H9 (cell line): ENCODE data around the gene KCNK10. TPM values are rescaled to one million over a fixed set of nuclear protein-coding genes. Genes with fewer than 3 reads are reported as not detected.

Experiments
- DNase-seq: peaks from one replicate; pipeline ENCODE4 v3.0.0-alpha.2; 2017
- H2AFZ ChIP-seq: one replicate; pipeline ENCODE4 v1.6.1; 2013; ENCODE audit warnings: mild to moderate bottlenecking, low read length, control low read depth, moderate library complexity
- H2AK5ac ChIP-seq: 2 replicates; pipeline ENCODE4 v1.6.1; 2013; ENCODE audit warnings: low read length, control low read depth, mixed read lengths; ENCODE audit not compliant: insufficient read length
- H2BK120ac ChIP-seq: one replicate; pipeline ENCODE4 v1.6.1; 2013; ENCODE audit warnings: low read depth, mild to moderate bottlenecking, low read length, control low read depth, inconsistent platforms; ENCODE audit not compliant: poor library complexity, severe bottlenecking
- H2BK12ac ChIP-seq: 2 replicates; pipeline ENCODE4 v1.6.1; 2013; ENCODE audit warnings: low read length, control low read depth, mixed read lengths, low read depth; ENCODE audit not compliant: insufficient read length
- H2BK15ac ChIP-seq: 2 replicates; pipeline ENCODE4 v1.6.1; 2013; ENCODE audit warnings: low read depth, low read length, control low read depth
- H2BK20ac ChIP-seq: one replicate; pipeline ENCODE4 v1.6.1; 2013; ENCODE audit warnings: low read depth, mild to moderate bottlenecking, low read length, control low read depth, inconsistent platforms; ENCODE audit not compliant: poor library complexity, severe bottlenecking
- H2BK5ac ChIP-seq: 2 replicates; pipeline ENCODE4 v1.6.1; 2013; ENCODE audit warnings: low read length, control low read depth, mixed read lengths; ENCODE audit not compliant: insufficient read length
- H3K14ac ChIP-seq: 2 replicates; pipeline ENCODE4 v1.6.1; 2013; ENCODE audit warnings: low read length, control low read depth; ENCODE audit not compliant: insufficient read depth
- H3K18ac ChIP-seq: 2 replicates; pipeline ENCODE4 v1.6.1; 2013; ENCODE audit warnings: low read depth, mild to moderate bottlenecking, mixed read lengths, low read length, control low read depth; ENCODE audit not compliant: insufficient read length
- H3K23ac ChIP-seq: 2 replicates; pipeline ENCODE4 v1.6.1; 2013; ENCODE audit warnings: low read length, control low read depth, mixed read lengths, low read depth; ENCODE audit not compliant: insufficient read length
- H3K23me2 ChIP-seq: 2 replicates; pipeline ENCODE4 v1.6.1; 2013; ENCODE audit warnings: low read depth, mild to moderate bottlenecking, mixed read lengths, low read length, control low read depth; ENCODE audit not compliant: insufficient read length, poor library complexity, severe bottlenecking
- H3K27ac ChIP-seq: 2 replicates; pipeline ENCODE4 v1.5.1; 2013; ENCODE audit warnings: low read length, control low read depth, mixed read lengths, low read depth; ENCODE audit not compliant: insufficient read length
- H3K27me3 ChIP-seq: 2 replicates; pipeline ENCODE4 v1.6.1; 2013; ENCODE audit warnings: low read length, control low read depth, inconsistent platforms; ENCODE audit not compliant: insufficient read depth
- H3K4ac ChIP-seq: 2 replicates; pipeline ENCODE4 v1.6.1; 2013; ENCODE audit warnings: low read depth, mild to moderate bottlenecking, control low read depth, inconsistent platforms, low read length, moderate library complexity
- H3K4me1 ChIP-seq: 2 replicates; pipeline ENCODE4 v1.6.1; 2013; ENCODE audit warnings: low read length, control low read depth, inconsistent platforms; ENCODE audit not compliant: insufficient read depth
- H3K4me2 ChIP-seq: 2 replicates; pipeline ENCODE4 v1.6.1; 2013; ENCODE audit warnings: low read length, control low read depth, mixed read lengths; ENCODE audit not compliant: insufficient read length, insufficient read depth
- H3K56ac ChIP-seq: 2 replicates; pipeline ENCODE4 v1.6.1; 2013; ENCODE audit warnings: low read depth, mild to moderate bottlenecking, mixed read lengths, low read length, control low read depth; ENCODE audit not compliant: insufficient read length
- H3K79me1 ChIP-seq: 2 replicates; pipeline ENCODE4 v1.6.1; 2013; ENCODE audit warnings: low read depth, mild to moderate bottlenecking, moderate library complexity, low read length, control low read depth, inconsistent platforms; ENCODE audit not compliant: insufficient read depth, poor library complexity, severe bottlenecking
- H3K79me2 ChIP-seq: 2 replicates; pipeline ENCODE4 v1.6.1; 2013; ENCODE audit warnings: low read length, control low read depth, inconsistent platforms; ENCODE audit not compliant: insufficient read depth
- H3K9ac ChIP-seq: 2 replicates; pipeline ENCODE4 v1.6.1; 2013; ENCODE audit warnings: low read length, control low read depth, mixed read lengths; ENCODE audit not compliant: insufficient read length; ENCODE audit errors: extremely low read depth
- H3K9me3 ChIP-seq: one replicate; pipeline ENCODE4 v1.6.1; 2013; ENCODE audit warnings: low read depth, low read length, inconsistent platforms; ENCODE audit not compliant: control insufficient read depth
- H3T11ph ChIP-seq: one replicate; pipeline ENCODE4 v1.6.1; 2013; ENCODE audit warnings: mild to moderate bottlenecking, low read length, control low read depth, inconsistent platforms
- H4K20me1 ChIP-seq: one replicate; pipeline ENCODE4 v1.6.1; 2013; ENCODE audit not compliant: control insufficient read depth, insufficient read length, insufficient read depth
- H4K5ac ChIP-seq: 2 replicates; pipeline ENCODE4 v1.6.1; 2013; ENCODE audit warnings: low read depth, mild to moderate bottlenecking, mixed read lengths, low read length, control low read depth; ENCODE audit not compliant: insufficient read length
- H4K8ac ChIP-seq: replicated peaks from 2 replicates; pipeline ENCODE4 v1.6.1; 2013; ENCODE audit warnings: low read length, control low read depth, mixed read lengths, low read depth; ENCODE audit not compliant: insufficient read length
- H4K91ac ChIP-seq: 2 replicates; pipeline ENCODE4 v1.6.1; 2013; ENCODE audit warnings: low read depth, mild to moderate bottlenecking, moderate library complexity, mixed read lengths, low read length, control low read depth; ENCODE audit not compliant: insufficient read length
- H3K27ac Mint-ChIP-seq, 3 experiments: 2 replicates in 2 of 3; 3 replicates in 1 of 3; pipeline ENCODE4 v1.8.0; 2020 to 2021; ENCODE audit warnings: mixed read lengths in 3 of 3, mild to moderate bottlenecking in 1 of 3, moderate library complexity in 1 of 3
- H3K27me3 Mint-ChIP-seq: 2 replicates; pipeline ENCODE4 v1.8.0; 2021; ENCODE audit warnings: low read depth, mild to moderate bottlenecking, moderate library complexity, mixed read lengths
- H3K36me3 Mint-ChIP-seq, 3 experiments: 2 replicates in 2 of 3; 3 replicates in 1 of 3; pipeline ENCODE4 v1.8.0; 2020 to 2021; ENCODE audit warnings: low read depth in 3 of 3, mixed read lengths in 3 of 3; ENCODE audit not compliant: insufficient read depth in 1 of 3
- H3K4me1 Mint-ChIP-seq, 2 experiments: 2 replicates each; pipeline ENCODE4 v1.8.0; 2020; ENCODE audit warnings: mixed read lengths in 2 of 2
- H3K4me3 Mint-ChIP-seq, 2 experiments: 2 replicates in 1 of 2; 3 replicates in 1 of 2; pipeline ENCODE4 v1.8.0; 2020 to 2021; ENCODE audit warnings: mild to moderate bottlenecking in 2 of 2, mixed read lengths in 2 of 2, moderate library complexity in 1 of 2
- H3K9me3 Mint-ChIP-seq, 2 experiments: 2 replicates in 1 of 2; 3 replicates in 1 of 2; pipeline ENCODE4 v1.8.0; 2020; ENCODE audit warnings: mild to moderate bottlenecking in 2 of 2, mixed read lengths in 2 of 2, moderate library complexity in 1 of 2
- WGBS: extraction: QIAGEN DNeasy Blood & Tissue Kit; methylation state at CpG from one replicate; pipeline ENCODE4 v1.1.7; 2013; ENCODE audit warnings: missing lambda C conversion rate, low lambda C conversion rate, mixed read lengths; ENCODE audit not compliant: insufficient read length; ENCODE audit errors: extremely low coverage; 5-methylcytosine and 5-hydroxymethylcytosine counted together
- total RNA-seq: library from RNA; stranded (reverse); gene quantifications from 2 replicates; pipeline ENCODE4 v1.2.1, GENCODE V29; 2021
- TF ChIP-seq, protein P1 (sequence below): fragments of 200-600 bp; sonication (generic); conservative IDR thresholded peaks from 3 replicates; pipeline ENCODE4 v1.8.0; 2021; ENCODE audit warnings: antibody characterized with exemption, mild to moderate bottlenecking

KCNK10 gene
- total RNA-seq, 1 experiment from 2014 or later: 0.33 TPM

DNA sequence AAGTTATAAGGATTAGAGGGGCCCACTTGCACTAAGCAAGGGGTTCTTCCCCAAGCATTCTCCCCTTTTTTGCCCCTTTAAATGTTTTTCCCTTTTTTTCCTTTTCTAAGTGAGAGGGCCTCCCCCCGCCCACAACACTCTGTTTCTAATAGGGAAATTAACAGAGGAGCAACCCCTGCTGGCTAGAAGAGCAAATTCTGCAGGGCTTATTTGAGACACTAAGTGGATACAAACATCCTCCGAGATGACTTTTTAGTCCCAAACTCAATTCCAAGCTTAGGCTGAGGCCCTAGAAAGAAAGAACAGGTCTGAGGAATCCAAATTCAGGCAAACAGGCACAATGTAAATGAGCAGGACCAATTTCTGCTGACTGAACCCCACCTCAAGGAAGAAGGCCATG is 179.3 kb downstream of the KCNK10 start:
- no peak overlapping the region for H2BK12ac ChIP-seq
- H3K23ac ChIP-seq: no peak overlapping the region
- H4K5ac ChIP-seq: no peak overlapping the region
- H3K4me2 ChIP-seq: no peak overlapping the region
- H4K20me1 ChIP-seq: no peaks in the 10 kb centered on the region
- no peak overlapping the region for H4K91ac ChIP-seq
- no peak overlapping the region for H3T11ph ChIP-seq
- WGBS: no CpG with 5 or more reads among the region's 2 CpGs
- H2BK20ac ChIP-seq: no peak overlapping the region
- Mint-ChIP-seq H3K27me3 (peaks cover 2% of the 10 kb centered on the region), H3K4me3 (no peak overlapping the region), H3K27ac (no peak overlapping the region), H3K36me3 (no peaks in the 10 kb centered on the region), H3K4me1 (0 out of 4 replicates have a peak, but pooled peaks cover 0 to 2% of the 10 kb centered on the region in 2 experiments), H3K9me3 (no peaks in the 10 kb centered on the region; a peak in 1 of 5 replicates)
- no peak for DNase-seq
- no peak overlapping the region for H3K56ac ChIP-seq
- no peak overlapping the region for H3K18ac ChIP-seq
- H3K27ac ChIP-seq: no peak overlapping the region
- H3K14ac ChIP-seq: no peak overlapping the region
- no peak overlapping the region for H4K8ac ChIP-seq
- no peaks in the 10 kb centered on the region for H3K79me2 ChIP-seq
- H3K9me3 ChIP-seq: no peaks in the 10 kb centered on the region
- H2BK120ac ChIP-seq: no peak overlapping the region
- H3K4ac ChIP-seq: no peak overlapping the region
- no peak overlapping the region for H2AK5ac ChIP-seq
- no peak overlapping the region for H2AFZ ChIP-seq
- no peaks in the 10 kb centered on the region for H3K23me2 ChIP-seq
- H2BK15ac ChIP-seq: no peak overlapping the region
- no peaks in the 10 kb centered on the region for H3K4me1 ChIP-seq
- no peak overlapping the region for H2BK5ac ChIP-seq
- H3K9ac ChIP-seq: no peak overlapping the region
- TF ChIP-seq, protein P1, sequence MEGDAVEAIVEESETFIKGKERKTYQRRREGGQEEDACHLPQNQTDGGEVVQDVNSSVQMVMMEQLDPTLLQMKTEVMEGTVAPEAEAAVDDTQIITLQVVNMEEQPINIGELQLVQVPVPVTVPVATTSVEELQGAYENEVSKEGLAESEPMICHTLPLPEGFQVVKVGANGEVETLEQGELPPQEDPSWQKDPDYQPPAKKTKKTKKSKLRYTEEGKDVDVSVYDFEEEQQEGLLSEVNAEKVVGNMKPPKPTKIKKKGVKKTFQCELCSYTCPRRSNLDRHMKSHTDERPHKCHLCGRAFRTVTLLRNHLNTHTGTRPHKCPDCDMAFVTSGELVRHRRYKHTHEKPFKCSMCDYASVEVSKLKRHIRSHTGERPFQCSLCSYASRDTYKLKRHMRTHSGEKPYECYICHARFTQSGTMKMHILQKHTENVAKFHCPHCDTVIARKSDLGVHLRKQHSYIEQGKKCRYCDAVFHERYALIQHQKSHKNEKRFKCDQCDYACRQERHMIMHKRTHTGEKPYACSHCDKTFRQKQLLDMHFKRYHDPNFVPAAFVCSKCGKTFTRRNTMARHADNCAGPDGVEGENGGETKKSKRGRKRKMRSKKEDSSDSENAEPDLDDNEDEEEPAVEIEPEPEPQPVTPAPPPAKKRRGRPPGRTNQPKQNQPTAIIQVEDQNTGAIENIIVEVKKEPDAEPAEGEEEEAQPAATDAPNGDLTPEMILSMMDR: peak; percentile 38; the same call in 1 of the 3 replicates
- no peaks in the 10 kb centered on the region for H3K27me3 ChIP-seq
- H3K79me1 ChIP-seq: no peaks in the 10 kb centered on the region
